OCI-LY1 (cell line): Measurements from ENCODE around the gene NFATC2IP.

Experiments used
- CTCF ChIP-seq: fragments of 200-600 bp; sonication (generic), shearing (Covaris generic); IDR thresholded peaks from 2 replicates; pipeline ENCODE4 v1.5.1; 2017; ENCODE audit warnings: mild to moderate bottlenecking, antibody characterized with exemption, low read length, moderate library complexity, mixed read lengths
- EZH2 ChIP-seq: fragments of 200-600 bp; sonication (generic), shearing (Covaris generic); IDR thresholded peaks from 2 replicates; pipeline ENCODE4 v1.8.0; 2017; ENCODE audit warnings: borderline replicate concordance, mixed run types, mild to moderate bottlenecking, antibody characterized with exemption, low read length, moderate library complexity, mixed read lengths

GRCh38 chr16:28930203-28930602 is 20.5 kb upstream of the NFATC2IP start:
- no peak for TF ChIP-seq CTCF
- TF ChIP-seq EZH2 = no peak
